ENCODE measurements around the gene HBQ1.
"Not testable (repeated sequence)": the region's sequence is repeated elsewhere in the genome, so short reads cannot be mapped to it uniquely, and the experiment has no call there.

The HBQ1 gene

GRCh38 chr16:203246-203645, 23.0 kb downstream of the HBQ1 start:
- DNase-seq (ENCODE audit: low read depth): no peak
- no peak overlapping the region for H3K4me3 ChIP-seq (ENCODE audit: low read depth, low read length)
- TF ChIP-seq CTCF (IDR thresholded peaks at IDR 0.05; ENCODE audit: insufficient read depth, low read depth, low read length, missing control alignments): no peak

GRCh38 chr16:204046-204445, 23.8 kb downstream of the HBQ1 start:
- not testable (repeated sequence) for DNase-seq (ENCODE audit: low read depth); H3K4me3 ChIP-seq (ENCODE audit: low read depth, low read length)

DNA sequence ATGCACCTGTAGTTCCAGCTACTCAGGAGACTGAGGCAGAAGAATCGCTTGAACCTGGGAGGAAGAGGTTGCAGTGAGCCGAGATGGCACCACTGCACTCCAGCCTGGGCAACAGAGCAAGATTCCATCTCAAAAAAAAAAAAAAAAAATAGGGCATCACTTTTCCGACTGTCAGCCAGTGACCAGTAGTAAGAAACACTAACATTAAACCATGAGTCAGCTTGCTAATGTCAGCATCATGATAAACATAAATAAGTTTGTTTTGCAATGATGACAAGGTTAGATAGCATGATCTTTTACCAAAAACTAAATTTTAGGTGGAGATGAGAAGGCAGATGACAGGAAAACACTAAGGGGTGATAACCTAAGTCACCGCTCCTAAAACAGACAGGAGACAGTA, 29.1 kb downstream of the HBQ1 start:
- DNase-seq (ENCODE audit: low read depth); H3K4me3 ChIP-seq (ENCODE audit: low read depth, low read length): not testable (repeated sequence)

DNA sequence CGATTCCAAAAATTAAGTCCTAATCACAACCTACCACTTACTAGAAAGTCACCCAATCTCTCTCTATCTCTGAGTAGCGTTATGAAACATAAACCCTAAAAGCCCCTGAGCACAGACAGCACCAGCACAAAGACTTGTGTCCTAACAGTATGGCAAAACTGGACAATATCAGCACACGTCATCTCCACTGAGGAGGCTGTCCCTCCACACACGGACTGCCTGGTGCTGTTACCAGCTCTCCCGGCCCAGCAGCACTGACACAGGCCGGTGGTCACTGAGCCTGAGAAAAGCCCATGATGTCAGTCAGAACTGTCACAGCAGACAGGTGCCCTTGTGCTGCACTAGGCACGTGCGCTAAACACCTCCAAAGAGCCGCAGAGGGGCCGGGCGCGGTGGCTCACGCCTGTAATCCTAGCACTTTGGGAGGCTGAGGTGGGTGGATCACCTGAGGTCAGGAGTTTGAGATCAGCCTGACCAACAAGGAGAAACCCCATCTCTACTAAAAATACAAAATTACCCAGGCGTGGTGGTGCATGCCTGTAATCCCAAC, 31.4 kb downstream of the HBQ1 start:
- H3K4me3 ChIP-seq (ENCODE audit: low read depth, low read length); DNase-seq (ENCODE audit: low read depth): not testable (repeated sequence)

GRCh38 chr16:212999-213398, 32.7 kb downstream of the HBQ1 start:
- H3K4me3 ChIP-seq (ENCODE audit: low read depth, low read length): no peak overlapping the region
- no peak for TF ChIP-seq CTCF (IDR thresholded peaks at IDR 0.05; ENCODE audit: insufficient read depth, low read depth, low read length, missing control alignments)
- no peak for DNase-seq (ENCODE audit: low read depth)

DNA sequence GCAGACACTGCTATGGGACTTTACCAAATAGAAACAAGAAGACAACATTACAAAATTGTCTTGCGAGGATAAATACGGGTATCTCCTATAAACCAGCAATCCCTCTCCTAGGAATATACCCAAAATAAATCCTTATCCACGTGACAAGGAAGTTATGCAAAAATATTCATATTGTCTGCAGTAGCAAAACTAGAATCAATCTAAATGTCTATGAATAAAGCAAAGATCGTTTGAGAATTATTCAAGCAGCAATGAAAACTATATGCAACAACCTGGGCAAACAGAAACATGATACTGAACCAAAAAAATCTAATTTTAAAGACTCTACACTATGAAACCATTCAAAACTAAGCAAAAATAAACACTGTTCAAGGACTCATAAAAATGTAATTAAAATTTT, 39.8 kb downstream of the HBQ1 start:
- H3K4me3 ChIP-seq (ENCODE audit: low read depth, low read length): no peak overlapping the region
- TF ChIP-seq CTCF (IDR thresholded peaks at IDR 0.05; ENCODE audit: insufficient read depth, low read depth, low read length, missing control alignments): no peak
- no peak for DNase-seq (ENCODE audit: low read depth)

GRCh38 chr16:228151-228851, 48.0 kb downstream of the HBQ1 start:
- H3K4me3 ChIP-seq (ENCODE audit: low read depth, low read length): peak overlapping the region; percentile 98
- TF ChIP-seq CTCF (IDR thresholded peaks at IDR 0.05; ENCODE audit: insufficient read depth, low read depth, low read length, missing control alignments): no peak
- peak; percentile 38 for DNase-seq (ENCODE audit: low read depth)

DNA sequence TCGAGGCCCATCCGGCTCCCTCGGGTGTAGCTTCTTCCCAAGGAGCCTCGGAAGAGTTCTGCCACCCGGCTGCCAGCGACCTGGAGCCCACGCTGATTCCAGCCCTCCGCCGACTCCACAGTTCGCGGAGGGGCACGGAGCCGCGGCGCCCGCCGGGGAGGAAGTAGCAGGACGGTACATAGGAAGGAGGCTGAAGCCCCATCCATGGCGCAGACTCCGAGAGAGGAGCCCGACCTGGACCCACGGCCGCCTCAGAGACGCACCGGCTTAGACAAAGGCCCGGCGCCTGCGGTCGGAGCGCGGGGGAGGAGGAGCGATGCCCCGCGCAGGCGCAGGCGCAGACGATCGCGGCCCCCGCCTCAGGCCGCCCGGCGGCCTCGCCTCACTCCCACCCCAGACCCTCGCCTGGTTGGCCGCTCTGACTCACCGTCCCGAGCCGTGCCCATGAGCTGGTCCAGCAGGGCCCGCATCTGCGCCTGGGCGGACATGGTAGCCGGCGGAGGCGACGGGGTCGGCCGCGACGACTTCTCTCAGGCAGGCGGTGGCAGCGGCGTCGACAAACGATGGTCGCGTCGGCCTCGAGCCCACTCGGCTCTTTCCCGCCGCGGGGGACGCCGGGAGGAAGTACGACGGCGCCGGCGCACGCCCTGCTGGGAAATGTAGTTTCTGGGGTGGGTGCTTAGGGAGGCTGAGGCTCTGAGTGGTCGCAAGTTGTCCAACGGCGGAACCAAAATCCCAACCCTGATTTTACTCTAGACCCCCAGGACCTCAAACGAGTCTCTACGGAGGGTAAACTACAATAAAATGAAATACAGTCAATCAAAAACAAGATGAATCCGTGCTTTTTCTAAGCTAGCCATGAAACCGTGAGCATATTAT, 48.8 kb downstream of the HBQ1 start, which contains the start of gene LUC7L:
Gene LUC7L, minus strand, starts transcription at position 598 of the 879 bp plus-strand sequence. Its CDS starts 110 bp downstream, at position 488.
- DNase-seq (ENCODE audit: low read depth): peak; percentile 92
- peak within 1 kb of the TSS; percentile 98 for H3K4me3 ChIP-seq (ENCODE audit: low read depth, low read length)
- no peak for TF ChIP-seq CTCF (IDR thresholded peaks at IDR 0.05; ENCODE audit: insufficient read depth, low read depth, low read length, missing control alignments)
